NB4 (cell line): ENCODE measurements around the gene CDH9.

Source experiments
- CTCF ChIP-seq: IDR thresholded peaks from one replicate; pipeline ENCODE4 v1.5.1; 2012; ENCODE audit warnings: low read depth, low read length
- POLR2A ChIP-seq: IDR thresholded peaks from 2 replicates; pipeline ENCODE4 v1.6.1; 2011; ENCODE audit warnings: mild to moderate bottlenecking; ENCODE audit not compliant: insufficient read length; ENCODE audit errors: extremely low read depth

GRCh38 chr5:27010646-27011045 lies 27.7 kb downstream of the CDH9 start:
- TF ChIP-seq POLR2A (no peak), CTCF (no peak)
